Neural progenitor cell (in vitro differentiated cells): ENCODE measurements around the gene ORAI2. TPM values are rescaled to one million over a fixed set of nuclear protein-coding genes. Genes with fewer than 3 reads are reported as not detected.

ENCODE experiments used
- DNase-seq: peaks from one replicate; pipeline ENCODE4 v3.0.0-alpha.2; 2016; ENCODE audit warnings: low spot score
- H2AFZ ChIP-seq: fragments of 200-600 bp; sonication (generic); replicated peaks from 2 replicates; pipeline ENCODE4 v1.6.1; 2016; ENCODE audit warnings: antibody characterized with exemption
- H3F3A ChIP-seq: fragments of 200-600 bp; sonication (generic); 2 replicates; pipeline ENCODE4 v1.6.1; 2016; ENCODE audit warnings: antibody characterized with exemption, low read depth
- H3K27ac ChIP-seq: fragments of 200-600 bp; sonication (generic); 2 replicates; pipeline ENCODE4 v1.5.1; 2016; ENCODE audit warnings: mild to moderate bottlenecking
- H3K27me3 ChIP-seq: fragments of 200-600 bp; sonication (generic); 2 replicates; pipeline ENCODE4 v1.6.1; 2016; ENCODE audit warnings: mild to moderate bottlenecking, moderate library complexity
- H3K36me3 ChIP-seq: fragments of 200-600 bp; sonication (generic); 2 replicates; pipeline ENCODE4 v1.5.1; 2016
- H3K4me1 ChIP-seq: fragments of 200-600 bp; sonication (generic); 2 replicates; pipeline ENCODE4 v1.6.1; 2016; ENCODE audit warnings: mixed run types
- H3K4me2 ChIP-seq: fragments of 200-600 bp; sonication (generic); 2 replicates; pipeline ENCODE4 v1.6.1; 2016
- H3K4me3 ChIP-seq: fragments of 200-600 bp; sonication (generic); 2 replicates; pipeline ENCODE4 v1.5.1; 2016
- H3K79me2 ChIP-seq: fragments of 200-600 bp; sonication (generic); 2 replicates; pipeline ENCODE4 v1.6.1; 2016; ENCODE audit warnings: low read depth
- H3K9ac ChIP-seq: fragments of 200-600 bp; sonication (generic); 2 replicates; pipeline ENCODE4 v1.6.1; 2016
- H3K9me3 ChIP-seq: fragments of 200-600 bp; sonication (generic); 2 replicates; pipeline ENCODE4 v1.5.1; 2016; ENCODE audit warnings: low read depth
- H4K20me1 ChIP-seq: fragments of 200-600 bp; sonication (generic); 2 replicates; pipeline ENCODE4 v1.6.1; 2016; ENCODE audit warnings: low read depth
- H3K27ac Mint-ChIP-seq: 3 replicates; pipeline ENCODE4 v1.8.0; 2021; ENCODE audit warnings: mixed read lengths
- H3K27me3 Mint-ChIP-seq: 2 replicates; pipeline ENCODE4 v1.8.0; 2022; ENCODE audit warnings: low read depth, mild to moderate bottlenecking, inconsistent platforms, moderate library complexity, mixed read lengths; ENCODE audit not compliant: insufficient read depth
- H3K36me3 Mint-ChIP-seq: 3 replicates; pipeline ENCODE4 v1.8.0; 2021; ENCODE audit warnings: mixed read lengths
- H3K4me1 Mint-ChIP-seq: 3 replicates; pipeline ENCODE4 v1.8.0; 2021; ENCODE audit warnings: mixed read lengths
- H3K4me3 Mint-ChIP-seq: 3 replicates; pipeline ENCODE4 v1.8.0; 2021; ENCODE audit warnings: mild to moderate bottlenecking, moderate library complexity, mixed read lengths
- H3K9me3 Mint-ChIP-seq: 3 replicates; pipeline ENCODE4 v1.8.0; 2020; ENCODE audit warnings: mixed read lengths
- EZH2 ChIP-seq: fragments of 200-600 bp; sonication (generic); IDR thresholded peaks from 2 replicates; pipeline ENCODE4 v1.6.1; 2017; ENCODE audit warnings: antibody characterized with exemption, mild to moderate bottlenecking, moderate library complexity
- EZH2phosphoT487 ChIP-seq: fragments of 200-600 bp; sonication (generic); IDR thresholded peaks from 2 replicates; pipeline ENCODE4 v1.6.1; 2017; ENCODE audit warnings: antibody characterized with exemption
- total RNA-seq: library from RNA; depleted of rRNA; stranded (reverse); fragments of >200 nt; gene quantifications from 2 replicates; pipeline ENCODE4 v1.2.3, GENCODE V29; 2015; ENCODE audit warnings: low replicate concordance
- TF ChIP-seq, protein P1 (sequence below): fragments of 200-600 bp; sonication (generic); IDR thresholded peaks from 2 replicates; pipeline ENCODE4 v1.5.1; 2017; ENCODE audit warnings: antibody characterized with exemption, mild to moderate bottlenecking

ORAI2 gene
- total RNA-seq, 1 donor from 2014 or later, result 15.7 TPM

DNA sequence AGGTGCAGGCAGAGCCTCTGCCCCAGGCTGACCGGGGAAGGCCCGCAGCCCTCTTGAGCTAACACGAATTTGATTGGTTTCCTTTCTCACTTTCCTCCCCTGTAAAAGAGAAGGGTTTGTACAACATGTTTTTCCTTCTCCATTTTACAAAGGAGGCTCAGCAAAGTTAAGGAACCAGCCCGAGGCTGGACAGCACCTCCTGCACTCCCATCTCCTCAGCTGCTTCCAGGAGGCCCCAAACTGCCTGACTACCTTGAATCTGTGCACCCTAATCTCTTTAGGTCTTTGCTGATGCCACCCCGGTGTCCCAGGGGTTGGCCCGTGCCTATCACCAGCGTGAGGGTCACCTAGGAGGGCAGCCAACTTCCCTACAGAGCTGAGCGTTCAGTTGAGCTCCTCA lies 27.1 kb downstream of the ORAI2 start:
- H3K79me2 ChIP-seq, result peaks cover 23% of the 10 kb centered on the region
- no peaks in the 10 kb centered on the region for H3F3A ChIP-seq
- no peak overlapping the region for H3K4me3 ChIP-seq
- Mint-ChIP-seq H3K36me3 (peaks cover 2% of the 10 kb centered on the region), H3K27ac (peak overlapping the region; percentile 24), H3K27me3 (peaks cover 6% of the 10 kb centered on the region), H3K4me3 (no peak overlapping the region), H3K4me1 (peaks cover 11% of the 10 kb centered on the region), H3K9me3 (no peaks in the 10 kb centered on the region)
- no peak overlapping the region for H3K4me2 ChIP-seq
- no peaks in the 10 kb centered on the region for H4K20me1 ChIP-seq
- no peak for DNase-seq
- no peak overlapping the region for H3K9ac ChIP-seq
- H3K27me3 ChIP-seq, result no peaks in the 10 kb centered on the region
- TF ChIP-seq EZH2phosphoT487, result no peak
- no peak for TF ChIP-seq EZH2
- TF ChIP-seq, protein P1, sequence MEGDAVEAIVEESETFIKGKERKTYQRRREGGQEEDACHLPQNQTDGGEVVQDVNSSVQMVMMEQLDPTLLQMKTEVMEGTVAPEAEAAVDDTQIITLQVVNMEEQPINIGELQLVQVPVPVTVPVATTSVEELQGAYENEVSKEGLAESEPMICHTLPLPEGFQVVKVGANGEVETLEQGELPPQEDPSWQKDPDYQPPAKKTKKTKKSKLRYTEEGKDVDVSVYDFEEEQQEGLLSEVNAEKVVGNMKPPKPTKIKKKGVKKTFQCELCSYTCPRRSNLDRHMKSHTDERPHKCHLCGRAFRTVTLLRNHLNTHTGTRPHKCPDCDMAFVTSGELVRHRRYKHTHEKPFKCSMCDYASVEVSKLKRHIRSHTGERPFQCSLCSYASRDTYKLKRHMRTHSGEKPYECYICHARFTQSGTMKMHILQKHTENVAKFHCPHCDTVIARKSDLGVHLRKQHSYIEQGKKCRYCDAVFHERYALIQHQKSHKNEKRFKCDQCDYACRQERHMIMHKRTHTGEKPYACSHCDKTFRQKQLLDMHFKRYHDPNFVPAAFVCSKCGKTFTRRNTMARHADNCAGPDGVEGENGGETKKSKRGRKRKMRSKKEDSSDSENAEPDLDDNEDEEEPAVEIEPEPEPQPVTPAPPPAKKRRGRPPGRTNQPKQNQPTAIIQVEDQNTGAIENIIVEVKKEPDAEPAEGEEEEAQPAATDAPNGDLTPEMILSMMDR, result no peak
- H2AFZ ChIP-seq, result no peak overlapping the region
- no peaks in the 10 kb centered on the region for H3K4me1 ChIP-seq
- H3K9me3 ChIP-seq, result no peaks in the 10 kb centered on the region
- H3K36me3 ChIP-seq, result no peaks in the 10 kb centered on the region
- H3K27ac ChIP-seq, result no peak overlapping the region

DNA sequence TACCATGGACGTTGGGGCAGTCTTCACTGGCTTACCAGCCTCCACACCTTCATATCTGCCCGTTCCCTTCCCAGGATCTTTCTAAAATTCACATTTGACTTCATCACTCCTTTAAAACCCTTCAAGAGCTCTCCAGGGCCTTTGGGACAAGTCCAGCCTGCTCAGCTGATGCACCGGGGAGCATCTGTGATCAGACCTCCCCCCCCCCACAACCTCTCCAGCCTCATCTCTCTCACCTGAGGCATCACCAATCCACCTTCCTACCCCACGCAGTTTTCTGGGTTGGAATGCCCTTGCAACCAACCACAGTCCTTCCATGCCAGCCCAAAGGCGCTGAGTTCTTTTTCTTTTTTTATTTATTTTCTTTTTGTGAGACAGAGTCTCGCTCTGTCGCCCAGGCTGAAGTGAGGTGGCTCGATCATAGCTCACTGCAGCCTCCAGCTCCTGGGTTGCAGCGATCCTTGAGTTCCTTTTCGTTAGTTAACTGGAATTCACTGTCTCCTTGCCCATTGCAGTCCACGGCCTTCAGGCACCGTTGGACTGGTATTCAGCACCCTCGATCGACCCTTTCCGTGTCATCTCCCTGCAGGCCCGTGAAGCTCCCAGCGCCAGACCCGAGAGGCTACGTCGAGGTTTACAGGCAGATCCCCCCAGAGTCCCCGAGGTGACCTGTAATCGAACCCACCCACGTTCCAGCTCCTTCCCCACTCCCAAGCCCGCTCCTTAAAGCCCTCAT lies 30.6 kb downstream of the ORAI2 start:
- no peaks in the 10 kb centered on the region for H3K4me1 ChIP-seq
- no peaks in the 10 kb centered on the region for H3F3A ChIP-seq
- H3K9me3 ChIP-seq, result no peaks in the 10 kb centered on the region
- no peaks in the 10 kb centered on the region for H3K9me3 Mint-ChIP-seq
- H3K36me3 ChIP-seq, result no peaks in the 10 kb centered on the region
- no peaks in the 10 kb centered on the region for H3K27me3 ChIP-seq
- peaks cover 17% of the 10 kb centered on the region for H3K4me1 Mint-ChIP-seq
- peaks cover 23% of the 10 kb centered on the region for H3K79me2 ChIP-seq
- peak overlapping the region; percentile 96 for H3K4me3 Mint-ChIP-seq
- no peak overlapping the region for H3K27ac ChIP-seq
- peaks cover 5% of the 10 kb centered on the region for H4K20me1 ChIP-seq
- peak overlapping the region; percentile 92 for H3K9ac ChIP-seq
- H3K36me3 Mint-ChIP-seq, result peaks cover 4% of the 10 kb centered on the region
- H2AFZ ChIP-seq, result peak overlapping the region; percentile 100
- peaks cover 6% of the 10 kb centered on the region for H3K27me3 Mint-ChIP-seq
- H3K27ac Mint-ChIP-seq, result peak overlapping the region; percentile 88
- peak overlapping the region; percentile 99 for H3K4me3 ChIP-seq
- peak overlapping the region; percentile 99 for H3K4me2 ChIP-seq
- peak; percentile 29 for DNase-seq
- TF ChIP-seq EZH2phosphoT487 (no peak), EZH2 (no peak)
- TF ChIP-seq, protein P1, result no peak

DNA sequence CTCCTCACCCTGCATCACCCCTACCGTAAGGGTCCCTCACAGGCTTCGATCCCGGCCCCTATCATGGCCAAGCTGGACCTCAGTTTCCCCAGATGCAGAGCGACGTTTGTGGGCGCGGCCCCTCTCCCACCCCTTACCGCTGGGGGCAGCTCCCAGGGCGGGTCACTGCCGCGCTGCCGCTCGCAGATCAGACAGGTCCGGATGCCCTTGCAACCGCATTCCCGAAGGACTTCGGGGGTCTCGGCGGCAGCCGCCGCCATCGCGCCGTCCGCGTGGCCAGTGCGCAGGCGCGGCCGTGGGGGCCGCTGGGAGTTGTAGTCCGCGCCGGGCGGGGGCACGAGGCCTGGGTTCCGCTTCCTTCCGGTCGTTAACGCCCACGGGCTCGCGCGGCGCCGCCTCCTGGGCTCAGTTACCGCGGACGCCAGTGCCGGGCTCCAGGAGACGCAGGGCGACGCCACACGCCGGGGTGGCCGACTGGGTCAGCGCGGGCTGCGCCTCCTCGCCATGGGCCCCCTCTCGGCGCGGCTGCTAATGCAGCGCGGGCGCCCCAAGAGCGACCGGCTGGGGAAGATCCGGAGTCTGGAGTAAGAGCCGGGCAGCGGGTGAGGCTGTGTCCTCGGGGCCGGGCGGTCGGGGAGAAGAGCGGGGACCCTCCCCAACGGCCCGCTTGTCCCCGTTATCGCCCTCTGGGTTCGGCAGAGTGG lies 31.4 kb downstream of the ORAI2 start, which contains the start of the genes ALKBH4 and LRWD1:
Gene ALKBH4 (minus strand): TSS at position 287 of the 704 bp plus-strand sequence. CDS start 27 bp downstream, at position 260.
Gene LRWD1 (plus strand): TSS at position 408 of the 704 bp plus-strand sequence. CDS start 97 bp downstream, at position 505.
- H3K4me1 ChIP-seq, result no peaks in the 10 kb centered on the region
- H2AFZ ChIP-seq, result peak within 1 kb of the TSS; percentile 100
- no peaks in the 10 kb centered on the region for H3K27me3 ChIP-seq
- no peaks in the 10 kb centered on the region for H3K36me3 ChIP-seq
- H3K79me2 ChIP-seq, result peaks cover 23% of the 10 kb centered on the region
- Mint-ChIP-seq H3K36me3 (peaks cover 4% of the 10 kb centered on the region), H3K9me3 (no peaks in the 10 kb centered on the region), H3K4me3 (peak within 1 kb of the TSS; percentile 96), H3K27me3 (peaks cover 6% of the 10 kb centered on the region), H3K27ac (peak within 1 kb of the TSS; percentile 88), H3K4me1 (peaks cover 17% of the 10 kb centered on the region)
- peak within 1 kb of the TSS; percentile 99 for H3K4me2 ChIP-seq
- H3F3A ChIP-seq, result no peaks in the 10 kb centered on the region
- peak within 1 kb of the TSS; percentile 92 for H3K9ac ChIP-seq
- no peak for TF ChIP-seq EZH2
- TF ChIP-seq, protein P1, result peak; percentile 33
- no peaks in the 10 kb centered on the region for H3K9me3 ChIP-seq
- DNase-seq, result peak; percentile 96
- peak within 1 kb of the TSS; percentile 99 for H3K4me3 ChIP-seq
- H3K27ac ChIP-seq, result no peak within 1 kb of the TSS
- H4K20me1 ChIP-seq, result peaks cover 5% of the 10 kb centered on the region
